Endothelial cell of umbilical vein (primary cell): ENCODE measurements around the gene SPSB3. TPM values are rescaled to one million over a fixed set of nuclear protein-coding genes. Genes with fewer than 3 reads are reported as not detected.

Source experiments
- BruUV-seq: library from RNA; stranded (reverse); fragments of 400-500 nt; replicated peaks from 2 replicates; lab custom pipeline; 2021; lab: Mats Ljungman, UMichigan
- CTCF ChIA-PET: fragments of 300-600, 350-600 bp; sonication (Branson Sonifier 250); formaldehyde crosslinking; loops from one replicate; lab custom pipeline; 2021; ENCODE audit warnings: antibody characterized with exemption, inconsistent platforms; lab: Charles Lee
- POLR2A ChIA-PET: fragments of 300-600, 350-600 bp; sonication (Branson Sonifier 250); formaldehyde crosslinking; loops from one replicate; lab custom pipeline; 2021; ENCODE audit warnings: antibody characterized with exemption, inconsistent platforms; lab: Charles Lee
- DNase-seq: peaks from one replicate; pipeline ENCODE4 v3.0.0-alpha.2; 2011; ENCODE audit warnings: low read depth, low spot score
- FAIRE-seq: peaks from 2 replicates; lab custom pipeline; 2011; peaks lifted over from hg19 to GRCh38; lab: Jason Lieb, UNC
- H2AFZ ChIP-seq: 2 replicates; pipeline ENCODE4 v1.6.0; 2012; ENCODE audit warnings: low read depth, low read length, control low read depth, inconsistent platforms
- H3K27ac ChIP-seq: 2 replicates; pipeline ENCODE4 v1.5.1; 2011; ENCODE audit warnings: low read depth, mild to moderate bottlenecking, control low read depth, low read length, moderate library complexity; ENCODE audit not compliant: insufficient read depth
- H3K27me3 ChIP-seq, 2 experiments: 2 replicates each; pipeline versions ENCODE4 v1.6.0 to v1.6.1; 2011; ENCODE audit warnings: low read length in 2 of 2, mixed read lengths in 1 of 2; ENCODE audit not compliant: control insufficient read depth in 2 of 2, insufficient read depth in 2 of 2
- H3K36me3 ChIP-seq, 2 experiments: 2 replicates in 1 of 2; 3 replicates in 1 of 2; pipeline ENCODE4 v1.5.1; 2011; ENCODE audit warnings: low read length in 2 of 2, mild to moderate bottlenecking in 1 of 2, moderate library complexity in 1 of 2; ENCODE audit not compliant: control insufficient read depth in 2 of 2, insufficient read depth in 2 of 2; ENCODE audit errors: extremely low read depth in 1 of 2
- H3K4me1 ChIP-seq: 3 replicates; pipeline ENCODE4 v1.5.1; 2011; ENCODE audit warnings: mild to moderate bottlenecking, low read length; ENCODE audit not compliant: control insufficient read depth, insufficient read depth; ENCODE audit errors: extremely low read depth
- H3K4me2 ChIP-seq: 2 replicates; pipeline ENCODE4 v1.6.1; 2011; ENCODE audit warnings: low read length, control low read depth, mixed read lengths; ENCODE audit not compliant: insufficient read depth
- H3K4me3 ChIP-seq, 3 experiments: fragments of 200-600 bp in 1 of 3; sonication (generic), shearing (Covaris generic) in 1 of 3; replicated peaks in 1 of 3; 2 replicates each; pipeline ENCODE4 v1.5.1; 2011 to 2016; ENCODE audit warnings: control low read depth in 3 of 3, low read length in 3 of 3, mild to moderate bottlenecking in 2 of 3, inconsistent platforms in 1 of 3, low read depth in 1 of 3, moderate library complexity in 1 of 3; ENCODE audit not compliant: insufficient read depth in 1 of 3
- H3K79me2 ChIP-seq: 2 replicates; pipeline ENCODE4 v1.6.0; 2012; ENCODE audit warnings: low read length, inconsistent platforms; ENCODE audit not compliant: control insufficient read depth, insufficient read depth
- H3K9ac ChIP-seq: replicated peaks from 2 replicates; pipeline ENCODE3; 2011; ENCODE audit warnings: low read length, control low read depth; ENCODE audit not compliant: insufficient read depth; ENCODE audit errors: extremely low read depth
- H3K9me1 ChIP-seq: replicated peaks from 3 replicates; pipeline ENCODE4 v1.6.0; 2011; ENCODE audit warnings: mild to moderate bottlenecking, low read length; ENCODE audit not compliant: control insufficient read depth, insufficient read depth; ENCODE audit errors: extremely low read depth
- H3K9me3 ChIP-seq: replicated peaks from 2 replicates; pipeline ENCODE4 v1.5.1; 2012; ENCODE audit warnings: low read length, inconsistent platforms; ENCODE audit not compliant: control insufficient read depth, insufficient read depth
- H4K20me1 ChIP-seq: replicated peaks from 2 replicates; pipeline ENCODE3; 2011; ENCODE audit warnings: mild to moderate bottlenecking, low read length; ENCODE audit not compliant: control insufficient read depth, insufficient read depth; ENCODE audit errors: extremely low read depth
- CTCF ChIP-seq, 2 donors: IDR thresholded peaks; 1 replicate in 1 of 2; 2 replicates in 1 of 2; pipeline ENCODE4 v1.5.1; 2011; ENCODE audit warnings: low read length in 2 of 2, mild to moderate bottlenecking in 2 of 2, moderate library complexity in 2 of 2, control low read depth in 1 of 2, inconsistent platforms in 1 of 2, low read depth in 1 of 2; ENCODE audit not compliant: insufficient read depth in 1 of 2; ENCODE audit errors: extremely low read depth in 1 of 2
- dilution Hi-C: fragments of 300-500 bp; cut with MboI; formaldehyde crosslinking; loops from one replicate; pipeline ENCODE4 v1.15.0; 2019; ENCODE audit warnings: low sequenced_read_pairs; ENCODE audit not compliant: extremely low pct_ligation_motif_present
- intact Hi-C: fragments of 100-400 bp; cut with micrococcal nuclease; formaldehyde crosslinking; loops from one replicate; pipeline ENCODE4 v1.10.0; 2022
- microRNA-seq: library from miRNA; unstranded; fragments of <30 nt; microRNA quantifications from one replicate; pipeline ENCODE4 v1.2.0, GENCODE V29; 2021; ENCODE audit warnings: borderline number of aligned reads, borderline replicate concordance
- polyA plus RNA-seq, 4 experiments: library from polyadenylated mRNA; depleted of rRNA in 3 of 4; stranded (reverse) in 3 of 4; unstranded in 1 of 4; fragments of >200 nt; gene quantifications; 2 replicates each; pipeline versions ENCODE4 v1.2.1 to v1.2.3, GENCODE V29; 2011 to 2012; ENCODE audit warnings: missing spikeins in 1 of 4
- small RNA-seq: library from RNA; depleted of rRNA; stranded (forward); fragments of <200 nt; gene quantifications from one replicate; pipeline ENCODE3, GENCODE V24; 2012; ENCODE audit warnings: low replicate concordance, low read depth; ENCODE audit not compliant: insufficient read depth, insufficient read length
- total RNA-seq: library from RNA; stranded (reverse); gene quantifications from 2 replicates; pipeline ENCODE4 v1.2.3, GENCODE V29; 2021

Gene SPSB3
- total and polyA plus RNA-seq, 2 donors (not counting 3 experiments of a cell fraction or from before 2014, with no cell fraction given) = 39.0 to 86.2 TPM

DNA sequence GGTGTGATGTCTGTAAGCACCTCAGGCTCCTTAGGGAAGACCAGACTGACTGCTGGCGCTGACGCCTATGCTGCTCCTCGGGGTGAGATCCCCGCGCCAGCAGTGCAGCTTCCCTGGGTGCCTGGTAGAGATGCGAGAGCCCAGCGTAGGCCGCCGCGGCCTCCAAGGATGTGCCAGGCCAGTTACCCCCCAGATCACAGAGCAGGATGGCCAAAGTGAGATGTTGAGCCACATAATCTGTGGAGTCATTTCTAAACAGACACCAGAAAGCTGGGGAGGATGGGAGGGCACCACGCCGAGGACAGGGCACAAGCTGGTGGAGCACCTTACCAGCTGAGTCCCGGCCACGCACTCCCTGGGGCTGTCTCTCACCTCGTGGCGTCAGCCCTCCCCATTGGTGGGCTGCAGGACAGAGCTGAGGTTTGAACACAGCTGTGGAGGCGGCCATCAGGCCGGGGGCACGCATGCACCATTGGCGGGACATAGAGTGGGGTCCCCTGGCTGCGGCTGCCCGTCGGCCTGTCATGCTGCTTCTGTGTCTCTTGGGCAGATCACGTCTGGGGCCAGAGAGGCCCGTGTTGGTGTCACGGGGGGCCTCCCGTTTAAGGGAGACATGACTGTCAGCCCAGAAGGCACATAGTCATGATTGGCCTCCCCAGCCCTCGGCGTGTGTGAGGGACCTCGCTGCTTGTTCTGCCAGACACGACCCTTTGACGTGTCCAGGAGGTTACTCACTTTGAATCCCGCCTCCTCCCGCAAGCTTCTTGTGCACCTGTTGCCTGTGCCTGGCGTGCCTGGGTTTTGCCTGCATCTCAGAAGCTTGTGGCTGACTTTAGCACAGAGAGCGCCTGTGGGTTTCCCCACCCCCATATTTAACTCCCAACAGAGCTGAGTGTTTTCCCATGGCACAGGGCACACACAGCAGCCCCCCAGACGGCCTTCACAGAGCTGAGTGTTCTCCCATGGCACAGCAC lies 54.4 kb downstream of the SPSB3 start:
- no peaks in the 10 kb centered on the region for H3K27me3 ChIP-seq
- FAIRE-seq = no peak
- H3K36me3 ChIP-seq = peaks cover 4 to 40% of the 10 kb centered on the region in 2 experiments
- ChIA-PET POLR2A (no interaction called here), CTCF (interaction anchor here (1.1 kb wide), 2 partner anchors 22 to 37 kb away, joined by 3 read pairs; partner anchors contain the start of gene MAPK8IP3)
- dilution Hi-C loops = no loop called here
- H3K9ac ChIP-seq = no peak overlapping the region
- H3K4me1 ChIP-seq = peaks cover 2% of the 10 kb centered on the region
- H3K4me2 ChIP-seq = no peak overlapping the region
- H2AFZ ChIP-seq = no peak overlapping the region
- H3K27ac ChIP-seq = no peak overlapping the region
- H4K20me1 ChIP-seq = no peaks in the 10 kb centered on the region
- no peaks in the 10 kb centered on the region for H3K9me1 ChIP-seq
- H3K4me3 ChIP-seq = no peak overlapping the region
- TF ChIP-seq CTCF (IDR thresholded peaks at IDR 0.05; ENCODE audit: extremely low read depth in 1 of 2, insufficient read depth in 1 of 2, low read depth in 1 of 2, low read length in 2 of 2) = no peak
- no peak for DNase-seq
- BruUV-seq = no TSS peak
- intact Hi-C loops = no loop called here
- H3K79me2 ChIP-seq = peaks cover 17% of the 10 kb centered on the region
- H3K9me3 ChIP-seq = no peaks in the 10 kb centered on the region

Small RNA genes within 50 kb of the gene (microRNA-seq; reads per million reads assigned to microRNA genes)
- gene MIR3177 = 2.7 reads per million

Small RNA genes within 50 kb of the gene (small RNA-seq; reads per million reads assigned to genes)
- not detected for gene MIR3177

Other genes with a start within 250 kb of the SPSB3 start
- gene TMEM204, start 248.9 kb downstream of the SPSB3 start, total RNA-seq = 32.5 and 37.5 TPM in 2 replicates
- 50.7 and 68.8 TPM in 2 replicates for gene TMEM204, start 248.9 kb downstream of the SPSB3 start, polyA plus RNA-seq
- gene IFT140, start 170.5 kb downstream of the SPSB3 start, total RNA-seq = 16.6 and 18.9 TPM in 2 replicates
- 8.8 and 9.5 TPM in 2 replicates for gene IFT140, start 170.5 kb downstream of the SPSB3 start, polyA plus RNA-seq
- 28.9 and 30.8 TPM in 2 replicates for gene CRAMP1, start 170.2 kb downstream of the SPSB3 start, total RNA-seq
- gene CRAMP1, start 170.2 kb downstream of the SPSB3 start, polyA plus RNA-seq = 20.2 and 21.5 TPM in 2 replicates
- 86.5 and 93.3 TPM in 2 replicates for gene JPT2, start 104.3 kb downstream of the SPSB3 start, total RNA-seq
- gene JPT2, start 104.3 kb downstream of the SPSB3 start, polyA plus RNA-seq = 30.4 and 35.8 TPM in 2 replicates
- gene MAPK8IP3, start 76.4 kb downstream of the SPSB3 start, total RNA-seq = 92.2 and 95.0 TPM in 2 replicates
- gene MAPK8IP3, start 76.4 kb downstream of the SPSB3 start, polyA plus RNA-seq = 40.7 and 48.6 TPM in 2 replicates
- gene NME3, start 11.0 kb downstream of the SPSB3 start, total RNA-seq = 32.0 and 38.2 TPM in 2 replicates
- gene NME3, start 11.0 kb downstream of the SPSB3 start, polyA plus RNA-seq = 74.4 and 133 TPM in 2 replicates
- gene EME2, start 9.8 kb downstream of the SPSB3 start, total RNA-seq = 15.2 and 21.4 TPM in 2 replicates
- gene EME2, start 9.8 kb downstream of the SPSB3 start, polyA plus RNA-seq = 9.7 and 11.5 TPM in 2 replicates
- gene MRPS34, start 9.4 kb downstream of the SPSB3 start, total RNA-seq = 85.2 and 102 TPM in 2 replicates
- gene MRPS34, start 9.4 kb downstream of the SPSB3 start, polyA plus RNA-seq = 82.1 and 93.8 TPM in 2 replicates
- 55.0 and 58.2 TPM in 2 replicates for gene NUBP2, start 389 bp upstream of the SPSB3 start, total RNA-seq
- 69.6 and 85.4 TPM in 2 replicates for gene NUBP2, start 389 bp upstream of the SPSB3 start, polyA plus RNA-seq
- not detected in 2 replicates for gene IGFALS, start 11.1 kb upstream of the SPSB3 start, total RNA-seq
- gene IGFALS, start 11.1 kb upstream of the SPSB3 start, polyA plus RNA-seq = 0.03 TPM in 1 of 2 replicates, not detected in the other
- gene HAGH, start 44.3 kb upstream of the SPSB3 start, total RNA-seq = 54.3 and 56.4 TPM in 2 replicates
- 84.2 and 122 TPM in 2 replicates for gene HAGH, start 44.3 kb upstream of the SPSB3 start, polyA plus RNA-seq
- gene FAHD1, start 44.6 kb upstream of the SPSB3 start, total RNA-seq = 27.9 and 44.8 TPM in 2 replicates
- gene FAHD1, start 44.6 kb upstream of the SPSB3 start, polyA plus RNA-seq = 69.2 and 85.0 TPM in 2 replicates
- gene MEIOB, start 89.6 kb upstream of the SPSB3 start, total RNA-seq = not detected in 2 replicates
- gene MEIOB, start 89.6 kb upstream of the SPSB3 start, polyA plus RNA-seq = 0.04 TPM in 1 of 2 replicates, not detected in the other
- gene HS3ST6, start 135.8 kb upstream of the SPSB3 start, total RNA-seq = not detected in 2 replicates
- not detected in 2 replicates for gene HS3ST6, start 135.8 kb upstream of the SPSB3 start, polyA plus RNA-seq
- gene MSRB1, start 160.6 kb upstream of the SPSB3 start, total RNA-seq = 20.7 and 25.0 TPM in 2 replicates
- gene MSRB1, start 160.6 kb upstream of the SPSB3 start, polyA plus RNA-seq = 42.1 and 54.6 TPM in 2 replicates
- gene RPL3L, start 172.1 kb upstream of the SPSB3 start, total RNA-seq = not detected in 2 replicates
- gene RPL3L, start 172.1 kb upstream of the SPSB3 start, polyA plus RNA-seq = not detected in 2 replicates
- 124 and 144 TPM in 2 replicates for gene NDUFB10, start 177.0 kb upstream of the SPSB3 start, total RNA-seq
- gene NDUFB10, start 177.0 kb upstream of the SPSB3 start, polyA plus RNA-seq = 167 and 192 TPM in 2 replicates
- 2,793 and 3,036 TPM in 2 replicates for gene RPS2, start 182.3 kb upstream of the SPSB3 start, total RNA-seq
- 9,021 and 12,733 TPM in 2 replicates for gene RPS2, start 182.3 kb upstream of the SPSB3 start, polyA plus RNA-seq
- not detected in 2 replicates for gene RNF151, start 184.3 kb upstream of the SPSB3 start, total RNA-seq
- gene RNF151, start 184.3 kb upstream of the SPSB3 start, polyA plus RNA-seq = not detected in 2 replicates
- gene TBL3, start 189.5 kb upstream of the SPSB3 start, total RNA-seq = 42.2 and 42.3 TPM in 2 replicates
- gene TBL3, start 189.5 kb upstream of the SPSB3 start, polyA plus RNA-seq = 77.1 and 80.6 TPM in 2 replicates
- gene NOXO1, start 198.9 kb upstream of the SPSB3 start, total RNA-seq = 0.60 TPM in 1 of 2 replicates, not detected in the other
- 0.37 and 0.40 TPM in 2 replicates for gene NOXO1, start 198.9 kb upstream of the SPSB3 start, polyA plus RNA-seq
- 29.9 and 30.5 TPM in 2 replicates for gene GFER, start 201.6 kb upstream of the SPSB3 start, total RNA-seq
- 13.7 and 26.0 TPM in 2 replicates for gene GFER, start 201.6 kb upstream of the SPSB3 start, polyA plus RNA-seq
- 0.81 and 0.95 TPM in 2 replicates for gene SYNGR3, start 207.4 kb upstream of the SPSB3 start, total RNA-seq
- 1.4 and 2.6 TPM in 2 replicates for gene SYNGR3, start 207.4 kb upstream of the SPSB3 start, polyA plus RNA-seq
- gene ZNF598, start 227.2 kb upstream of the SPSB3 start, total RNA-seq = 60.5 and 67.0 TPM in 2 replicates
- gene ZNF598, start 227.2 kb upstream of the SPSB3 start, polyA plus RNA-seq = 43.3 TPM in 2 replicates
- gene NPW, start 237.2 kb upstream of the SPSB3 start, total RNA-seq = 3.3 and 3.9 TPM in 2 replicates
- 0.84 and 1.8 TPM in 2 replicates for gene NPW, start 237.2 kb upstream of the SPSB3 start, polyA plus RNA-seq
- 71.2 and 77.7 TPM in 2 replicates for gene NHERF2, start 244.3 kb upstream of the SPSB3 start, total RNA-seq
- gene NHERF2, start 244.3 kb upstream of the SPSB3 start, polyA plus RNA-seq = 65.2 and 84.5 TPM in 2 replicates